CD1c-positive myeloid dendritic cell (primary cell): Measurements from ENCODE around the gene DPM2.

Source experiments
- DNase-seq: peaks from one replicate; pipeline ENCODE4 v3.0.0-alpha.2; 2016; ENCODE audit errors: extremely low spot score

Gene DPM2

GRCh38 chr9:127937388-127938297 is at the start of gene DPM2:
DPM2 (minus strand) TSS chr9:127937854; CDS start chr9:127937820, 34 bp downstream.
- DNase-seq: peak; percentile 89

- no peak for DNase-seq
These were observed 49.5 kb upstream of the DPM2 start for GRCh38 chr9:127987103-127987614.

- DNase-seq: no peak
These were observed 47.4 kb upstream of the DPM2 start for GRCh38 chr9:127985011-127985410.

- DNase-seq: no peak
These were observed 46.2 kb upstream of the DPM2 start for GRCh38 chr9:127983847-127984289.

- no peak for DNase-seq
These were observed 45.3 kb upstream of the DPM2 start for GRCh38 chr9:127982912-127983311.

GRCh38 chr9:127981559-127982121 is 44.0 kb upstream of the DPM2 start:
- DNase-seq: no peak

GRCh38 chr9:127980706-127981558 is 43.3 kb upstream of the DPM2 start, which contains the start of gene EEIG1:
EEIG1 (minus strand) TSS chr9:127980989; CDS start chr9:127980137, 852 bp downstream.
- peak; percentile 97 for DNase-seq

- peak; percentile 35 for DNase-seq
These were observed 42.5 kb upstream of the DPM2 start for GRCh38 chr9:127980060-127980705.

- DNase-seq: no peak
These were observed 41.8 kb upstream of the DPM2 start for GRCh38 chr9:127979333-127980059.

- DNase-seq: no peak
These were observed 41.3 kb upstream of the DPM2 start for GRCh38 chr9:127979015-127979332.

GRCh38 chr9:127977884-127978647 is 40.4 kb upstream of the DPM2 start:
- peak; percentile 53 for DNase-seq

GRCh38 chr9:127977009-127977883 is 39.6 kb upstream of the DPM2 start:
- DNase-seq: no peak

- no peak for DNase-seq
These were observed 38.8 kb upstream of the DPM2 start for GRCh38 chr9:127976498-127976897.

GRCh38 chr9:127975376-127976315 is 38.0 kb upstream of the DPM2 start:
- DNase-seq: no peak

- no peak for DNase-seq
These were observed 37.2 kb upstream of the DPM2 start for GRCh38 chr9:127974769-127975261.

- DNase-seq: no peak
These were observed 36.5 kb upstream of the DPM2 start for GRCh38 chr9:127974001-127974768.
